Erythroblast (primary cell): Measurements from ENCODE around the gene SPEG.

Experiments used
- DNase-seq, 2 experiments: peaks; one replicate each; lab custom pipeline; 2025; lab: John Stamatoyannopoulos, UW
- GATA1 ChIP-seq: IDR thresholded peaks from 2 replicates; pipeline ENCODE4 v1.6.1; 2011; ENCODE audit warnings: low read depth, mild to moderate bottlenecking, control low read depth, low read length, moderate library complexity
- POLR2A ChIP-seq: IDR thresholded peaks from 2 replicates; pipeline ENCODE4 v1.6.1; 2011; ENCODE audit warnings: mild to moderate bottlenecking, low read length

SPEG gene

DNA sequence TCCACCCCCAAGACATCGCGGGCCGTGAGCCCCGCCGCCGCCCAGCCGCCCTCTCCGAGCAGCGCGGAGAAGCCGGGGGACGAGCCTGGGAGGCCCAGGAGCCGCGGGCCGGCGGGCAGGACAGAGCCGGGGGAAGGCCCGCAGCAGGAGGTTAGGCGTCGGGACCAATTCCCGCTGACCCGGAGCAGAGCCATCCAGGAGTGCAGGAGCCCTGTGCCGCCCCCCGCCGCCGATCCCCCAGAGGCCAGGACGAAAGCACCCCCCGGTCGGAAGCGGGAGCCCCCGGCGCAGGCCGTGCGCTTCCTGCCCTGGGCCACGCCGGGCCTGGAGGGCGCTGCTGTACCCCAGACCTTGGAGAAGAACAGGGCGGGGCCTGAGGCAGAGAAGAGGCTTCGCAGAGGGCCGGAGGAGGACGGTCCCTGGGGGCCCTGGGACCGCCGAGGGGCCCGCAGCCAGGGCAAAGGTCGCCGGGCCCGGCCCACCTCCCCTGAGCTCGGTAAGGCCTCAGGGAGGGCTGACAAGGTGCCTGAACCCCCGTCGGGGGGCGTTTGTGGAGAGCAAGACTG is 14.2 kb downstream of the SPEG start:
- DNase-seq, result no peak
- no peak for TF ChIP-seq GATA1
- no peak for TF ChIP-seq POLR2A

DNA sequence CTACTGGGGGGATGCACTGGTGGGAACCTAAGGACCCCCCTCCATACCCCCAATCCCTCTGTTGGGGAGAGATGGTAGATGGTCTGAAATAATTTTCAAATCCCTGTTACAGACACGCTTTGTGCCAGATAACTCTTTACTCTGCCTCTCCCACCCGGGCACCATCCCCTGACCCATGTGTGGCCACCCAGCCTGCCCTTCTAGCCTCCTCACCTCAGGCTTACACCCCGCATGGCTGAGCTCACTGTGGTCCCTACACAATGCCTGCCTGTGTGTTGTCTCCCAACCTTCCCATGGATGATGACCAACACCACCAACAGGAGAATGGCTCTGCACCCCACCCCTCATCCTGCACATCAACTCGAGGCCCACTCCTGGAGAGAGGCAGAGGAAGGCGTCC is 15.0 kb downstream of the SPEG start:
- no peak for DNase-seq
- TF ChIP-seq POLR2A, result no peak
- TF ChIP-seq GATA1, result no peak

DNA sequence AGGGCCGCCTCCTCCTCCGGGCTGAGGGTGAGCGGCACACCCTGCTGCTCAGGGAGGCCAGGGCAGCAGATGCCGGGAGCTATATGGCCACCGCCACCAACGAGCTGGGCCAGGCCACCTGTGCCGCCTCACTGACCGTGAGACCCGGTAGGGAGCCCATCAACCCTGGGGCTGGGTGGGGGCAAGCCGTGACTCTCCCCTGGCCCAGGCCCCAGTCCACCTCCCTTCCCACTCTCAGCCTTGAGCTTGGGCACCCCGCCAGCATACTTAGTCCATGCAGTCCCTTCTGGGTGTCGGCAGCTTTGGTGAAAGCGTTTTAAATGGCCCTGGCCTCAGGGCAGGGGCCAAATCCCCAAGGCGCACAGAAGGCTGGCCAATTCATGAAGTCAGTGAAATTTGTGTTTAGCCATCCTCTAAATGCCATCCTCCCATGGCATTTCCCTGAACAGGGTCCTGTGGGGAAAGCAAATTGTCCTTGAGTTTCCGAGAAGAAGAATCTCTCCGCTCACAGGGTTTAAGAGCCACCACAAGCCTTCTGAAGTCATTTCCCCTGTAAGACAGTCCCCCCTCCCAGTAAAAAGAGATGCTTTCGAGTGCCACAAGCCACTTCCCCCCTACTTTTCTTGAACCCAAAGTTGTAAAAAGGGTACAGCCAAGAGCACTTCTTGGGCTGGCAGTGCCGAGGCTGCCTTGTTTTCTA is 17.2 kb downstream of the SPEG start:
- no peak for TF ChIP-seq GATA1
- no peak for TF ChIP-seq POLR2A
- DNase-seq, result no peak

DNA sequence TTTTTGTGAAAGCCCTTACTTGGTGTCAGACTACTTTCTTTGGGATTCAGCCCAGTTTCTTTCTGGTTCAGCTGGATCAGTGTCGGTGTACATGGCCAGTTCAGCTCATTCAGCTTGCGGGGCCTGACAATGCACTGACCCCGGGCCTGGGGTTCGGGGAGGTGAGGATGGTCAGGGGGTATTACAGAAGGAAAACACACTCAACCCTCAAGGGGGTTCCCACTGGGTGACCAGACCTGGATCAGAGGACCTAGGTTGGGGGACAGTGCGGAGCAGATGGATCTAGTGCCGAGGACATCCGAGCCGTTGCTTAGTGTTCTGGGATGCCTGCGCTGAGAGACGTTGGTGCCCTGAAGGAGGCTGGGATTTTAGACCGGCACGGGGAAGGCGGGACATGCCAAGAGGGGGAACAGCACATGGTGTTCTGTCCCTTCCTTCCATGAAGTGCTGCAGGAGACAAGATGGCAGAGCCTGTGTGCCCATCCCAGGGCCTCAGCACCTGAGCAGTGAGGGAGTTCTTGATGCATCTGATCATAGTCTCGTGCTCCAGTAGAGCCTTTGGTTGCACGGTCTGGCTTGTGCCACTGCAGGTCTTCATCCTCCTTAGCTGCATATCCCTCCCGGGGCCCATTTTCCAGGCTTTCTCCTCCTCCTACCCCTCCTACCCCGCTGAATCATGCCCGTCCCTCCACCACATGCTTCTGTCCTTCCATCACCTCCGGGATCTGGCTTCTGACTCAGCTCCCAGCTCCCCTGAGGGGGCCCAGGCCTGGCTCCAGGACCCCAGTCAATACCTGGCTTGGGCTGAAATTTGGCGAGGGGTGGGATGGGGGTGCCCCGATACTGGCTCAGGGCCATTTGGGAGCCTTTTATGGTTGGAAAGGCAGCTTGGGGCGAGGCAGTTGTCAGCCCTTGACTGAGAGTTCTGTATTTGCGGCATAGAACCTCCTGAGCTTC is 18.0 kb downstream of the SPEG start:
- no peak for DNase-seq
- TF ChIP-seq POLR2A (no peak), GATA1 (no peak)

DNA sequence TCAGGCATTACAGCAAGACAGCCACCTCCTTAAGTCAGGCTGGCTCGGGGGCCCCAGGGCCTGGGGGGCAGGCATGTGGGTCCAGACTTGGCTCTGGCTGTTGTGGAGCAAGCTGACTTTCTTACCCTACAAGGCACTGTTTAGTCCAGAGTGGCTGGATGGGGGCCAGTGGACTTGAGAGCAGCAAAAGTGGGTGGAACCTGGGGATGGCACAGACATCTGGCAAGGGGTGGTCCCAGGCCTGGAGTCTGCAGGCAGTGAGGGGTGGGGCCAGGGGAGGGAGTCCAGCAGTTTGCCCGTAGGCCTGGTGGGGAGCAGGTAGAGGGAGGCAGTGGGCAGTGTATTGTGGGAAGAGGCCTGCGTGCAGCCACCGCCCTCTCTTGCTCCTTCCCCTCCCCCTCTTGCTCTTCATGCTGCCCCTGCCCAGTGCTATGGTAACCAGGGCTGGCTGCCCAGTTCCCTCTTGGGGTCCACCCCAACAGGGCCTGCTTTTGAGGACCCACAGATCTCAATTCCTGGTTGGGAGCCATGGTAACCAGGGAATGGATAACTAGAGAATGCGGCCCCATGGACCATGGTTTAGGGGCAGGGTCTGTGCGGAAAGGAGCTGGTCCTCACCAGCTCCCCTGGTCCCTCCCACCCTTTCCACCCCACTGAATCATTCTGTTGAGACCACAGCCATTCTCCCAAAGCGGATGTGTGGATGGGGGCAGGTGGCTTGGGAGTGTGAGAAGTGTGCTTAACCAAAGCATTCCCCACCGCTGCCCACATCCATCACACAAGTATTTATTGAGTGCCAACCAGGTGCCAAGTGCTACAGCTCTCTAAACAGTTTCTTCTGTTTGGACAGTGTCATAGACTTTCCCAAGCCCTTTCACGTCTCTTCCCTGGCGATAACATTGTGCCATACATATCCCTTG is 19.3 kb downstream of the SPEG start:
- TF ChIP-seq GATA1, result no peak
- TF ChIP-seq POLR2A, result no peak
- DNase-seq, result no peak

DNA sequence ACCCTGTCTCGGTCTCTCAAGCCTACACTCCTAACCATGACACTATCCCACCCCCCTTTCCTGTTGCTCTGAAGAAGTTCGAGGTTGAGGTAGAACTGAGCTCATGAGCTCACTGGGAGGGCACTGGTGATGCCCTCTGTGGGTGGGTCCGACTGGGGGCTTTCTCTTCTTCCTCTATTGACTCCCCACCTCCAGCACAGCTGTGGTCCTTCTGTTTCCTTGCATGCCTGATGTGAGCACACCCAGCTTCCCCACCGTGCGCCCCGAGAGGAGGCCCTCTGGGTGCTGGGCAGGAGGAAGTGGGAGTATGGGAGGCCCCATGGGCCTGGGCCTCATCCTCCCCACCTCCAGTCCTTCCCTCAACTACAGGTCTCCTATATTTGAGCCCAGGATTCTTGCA is 20.9 kb downstream of the SPEG start:
- no peak for DNase-seq
- TF ChIP-seq GATA1 (no peak), POLR2A (no peak)

DNA sequence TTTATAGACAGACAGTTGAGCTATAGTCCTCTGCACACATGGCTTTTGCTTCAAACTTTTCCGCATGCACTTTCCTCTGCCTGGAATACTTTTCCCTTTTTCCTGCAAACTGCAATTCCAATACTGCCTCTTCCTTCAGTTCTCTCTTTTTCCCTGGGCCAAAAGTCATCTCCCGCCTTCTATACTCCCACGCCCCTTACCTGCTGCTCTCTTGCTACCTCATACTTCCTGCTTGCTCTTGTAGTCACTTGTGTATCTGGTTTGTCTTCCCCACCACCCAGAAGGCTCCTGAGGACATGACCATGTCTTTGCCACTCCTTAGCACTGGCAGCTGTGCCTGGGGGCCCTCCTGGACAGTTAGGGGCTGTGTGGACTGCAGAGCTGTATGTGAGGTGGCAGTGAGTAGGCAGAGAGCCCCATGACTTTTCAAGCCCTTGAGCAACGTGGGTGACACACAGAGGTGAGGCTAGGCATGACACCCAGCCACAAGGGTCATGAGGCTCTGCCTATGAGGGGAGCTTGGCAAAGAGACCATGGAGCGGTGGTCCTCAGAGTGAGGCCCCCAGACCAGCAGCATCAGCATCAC is 23.2 kb downstream of the SPEG start:
- no peak for TF ChIP-seq POLR2A
- no peak for TF ChIP-seq GATA1
- peak in 1 of 2 experiments; percentile 20 for DNase-seq

DNA sequence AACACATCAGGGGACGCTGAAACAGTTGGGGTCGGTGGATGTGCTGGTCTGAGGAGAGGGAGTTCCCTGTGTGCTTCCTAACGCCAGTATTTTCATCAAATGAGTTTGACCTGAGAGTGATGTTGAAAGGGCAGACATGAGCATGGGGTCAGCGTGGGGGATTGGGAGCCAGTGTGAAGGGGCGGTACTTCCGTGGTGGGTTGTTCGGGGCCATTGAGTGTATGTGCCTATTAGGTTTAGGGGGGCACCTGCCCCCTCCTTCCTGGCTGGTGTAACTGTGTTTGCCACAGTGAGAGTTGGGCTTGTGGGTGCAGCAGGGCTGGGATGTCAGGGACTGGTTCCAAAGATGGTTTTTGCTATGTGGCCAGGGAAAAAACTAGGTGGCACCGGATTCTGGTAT is 24.4 kb downstream of the SPEG start:
- DNase-seq, result no peak
- TF ChIP-seq POLR2A, result no peak
- TF ChIP-seq GATA1, result no peak

DNA sequence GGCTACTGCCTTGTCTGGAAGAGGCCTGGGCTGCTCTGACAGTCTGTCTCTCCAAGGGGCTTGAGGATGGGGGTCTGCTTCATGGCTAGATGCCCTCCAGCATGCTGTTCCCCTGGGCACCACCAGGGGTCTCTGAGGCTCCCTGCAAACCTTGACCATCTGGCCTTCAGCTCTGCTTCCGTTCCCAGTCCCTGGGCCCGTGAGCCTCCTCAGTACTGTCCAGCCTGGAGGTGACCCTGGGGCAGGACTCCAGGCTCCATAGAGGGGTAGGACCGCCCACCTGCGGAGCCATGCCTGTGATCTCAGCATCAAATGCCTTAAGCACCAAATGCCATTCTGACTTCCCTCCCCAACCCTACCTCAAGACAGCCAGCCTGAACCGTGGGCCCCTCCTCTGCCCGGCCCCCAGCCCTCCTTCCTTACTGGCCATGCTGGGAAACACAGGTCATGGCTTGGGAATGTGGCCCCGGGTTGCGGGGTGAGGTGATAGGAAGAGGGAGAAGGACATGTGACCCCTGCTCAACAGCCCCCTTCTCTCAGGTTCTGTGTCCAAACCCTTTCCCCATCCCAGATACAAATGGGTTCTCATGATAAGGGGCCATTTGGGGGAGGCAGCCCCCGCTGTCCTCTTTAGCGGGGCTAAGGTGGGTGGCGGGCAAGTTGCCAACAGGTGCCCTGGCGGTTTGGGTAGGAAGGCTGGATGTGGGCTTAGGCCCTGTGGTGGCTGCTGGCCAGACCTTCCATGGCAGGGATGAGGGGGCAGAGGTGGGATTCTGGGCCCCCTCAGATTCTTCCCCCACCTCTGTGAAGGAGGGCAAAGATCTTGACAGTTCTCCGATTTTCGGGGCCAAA is 25.0 kb downstream of the SPEG start:
- TF ChIP-seq GATA1, result no peak
- TF ChIP-seq POLR2A, result no peak
- DNase-seq, result peak; percentile 40 to 65

DNA sequence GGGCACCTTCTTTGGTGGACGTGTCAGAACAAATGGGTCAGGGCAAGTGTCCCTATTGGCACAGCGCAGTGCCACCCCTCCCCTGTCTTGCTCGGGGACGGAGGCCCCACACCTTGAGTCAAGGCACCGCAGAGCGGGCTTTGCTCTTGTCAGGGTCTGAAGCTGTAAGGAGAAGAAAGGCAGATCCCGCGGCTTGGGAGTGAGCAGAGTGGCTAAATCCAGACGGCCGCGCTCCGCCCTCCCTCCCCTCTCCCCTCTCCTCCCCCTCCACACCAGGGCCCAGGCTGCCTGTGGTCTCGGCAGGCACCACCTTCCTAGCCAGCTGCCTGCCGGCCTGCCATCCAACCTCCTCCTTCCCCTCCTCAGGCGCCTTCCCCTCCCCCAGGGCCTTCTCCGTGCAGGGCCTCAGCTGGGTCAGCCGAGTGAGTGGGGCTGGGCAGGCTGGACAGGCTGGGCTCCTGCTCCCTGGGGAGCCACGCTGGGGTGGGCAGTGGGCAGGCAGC is 25.8 kb downstream of the SPEG start:
- TF ChIP-seq POLR2A (no peak), GATA1 (no peak)
- no peak for DNase-seq

DNA sequence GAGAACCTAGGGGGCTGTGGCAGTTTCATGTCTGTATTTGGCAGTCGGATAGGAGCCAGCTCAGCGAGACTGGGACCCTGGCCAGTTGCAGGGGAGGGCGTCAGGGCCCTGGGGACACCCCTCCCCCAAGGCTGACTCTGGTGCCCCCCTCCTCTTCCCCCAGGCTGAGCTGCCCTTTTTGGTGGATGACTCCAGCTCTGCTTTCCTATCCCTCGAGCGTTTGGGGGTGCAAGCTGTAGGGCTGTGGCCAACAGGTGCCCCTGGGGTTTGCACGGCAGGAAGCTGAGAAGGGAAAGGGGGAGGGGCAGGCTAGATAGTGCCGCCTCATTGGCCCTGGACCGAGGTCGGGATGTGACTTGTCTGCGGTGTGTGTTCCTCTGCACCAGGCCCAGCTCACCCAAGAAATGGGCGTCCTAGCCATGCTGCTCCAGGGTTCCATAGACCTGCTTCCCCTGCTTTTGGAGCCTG is 26.4 kb downstream of the SPEG start:
- TF ChIP-seq POLR2A, result no peak
- TF ChIP-seq GATA1, result no peak
- DNase-seq, result no peak
